ENCODE results near the gene NMU.
A peak's percentile ranks its signal among the peaks of the same experiment; 100 is the strongest.
"Not testable (repeated sequence)": the region's sequence is repeated elsewhere in the genome, so short reads cannot be mapped to it uniquely, and the experiment has no call there.

Gene NMU

GRCh38 chr4:55625835-55626234 is 10.3 kb downstream of the NMU start:
- FAIRE-seq (no peak), DNase-seq (ENCODE audit: low spot score) (no peak)

- not testable (repeated sequence) for FAIRE-seq; DNase-seq (ENCODE audit: low spot score)
Observed at GRCh38 chr4:55624063-55624462, 12.0 kb downstream of the NMU start.

- FAIRE-seq: no peak
- no peak for DNase-seq (ENCODE audit: low spot score)
Observed at GRCh38 chr4:55618546-55619143, 17.5 kb downstream of the NMU start.

GRCh38 chr4:55617587-55618197 is 18.4 kb downstream of the NMU start:
- no peak for FAIRE-seq
- DNase-seq (ENCODE audit: low spot score): no peak

- no peak for DNase-seq (ENCODE audit: low spot score)
- no peak for FAIRE-seq
Observed at GRCh38 chr4:55615008-55615407, 21.1 kb downstream of the NMU start.

- no peak for FAIRE-seq
- no peak for DNase-seq (ENCODE audit: low spot score)
Observed at GRCh38 chr4:55613621-55614020, 22.5 kb downstream of the NMU start.

GRCh38 chr4:55612341-55612740 is 23.8 kb downstream of the NMU start:
- FAIRE-seq: no peak
- no peak for DNase-seq (ENCODE audit: low spot score)

GRCh38 chr4:55611358-55612059 is 24.6 kb downstream of the NMU start:
- FAIRE-seq: peak; percentile 17
- DNase-seq (ENCODE audit: low spot score): no peak

GRCh38 chr4:55610381-55610780 is 25.7 kb downstream of the NMU start:
- no peak for FAIRE-seq

GRCh38 chr4:55609393-55609866 is 26.7 kb downstream of the NMU start:
- DNase-seq (ENCODE audit: low spot score) (peak; percentile 33), FAIRE-seq (peak; percentile 50)

More at GRCh38 chr4:55610381-55610780, 25.7 kb downstream of the NMU start:
- no peak for DNase-seq (ENCODE audit: low spot score)

- FAIRE-seq (no peak), DNase-seq (ENCODE audit: low spot score) (no peak)
Observed at GRCh38 chr4:55608591-55608990, 27.5 kb downstream of the NMU start.

- DNase-seq (ENCODE audit: low spot score): no peak
- no peak for FAIRE-seq
Observed at GRCh38 chr4:55604996-55605395, 31.1 kb downstream of the NMU start.

GRCh38 chr4:55600640-55601039 is 35.5 kb downstream of the NMU start:
- FAIRE-seq: no peak
- no peak for DNase-seq (ENCODE audit: low spot score)

GRCh38 chr4:55598641-55599040 is 37.5 kb downstream of the NMU start:
- DNase-seq (ENCODE audit: low spot score) (no peak), FAIRE-seq (no peak)

- DNase-seq (ENCODE audit: low spot score) (no peak), FAIRE-seq (no peak)
Observed at GRCh38 chr4:55592014-55592413, 44.1 kb downstream of the NMU start, which contains the start of gene PDCL2. PDCL2 (minus strand) TSS chr4:55592245; CDS start chr4:55592109, 136 bp downstream.

GRCh38 chr4:55588160-55588559 is 47.9 kb downstream of the NMU start:
- FAIRE-seq: peak; percentile 62
- no peak for DNase-seq (ENCODE audit: low spot score)

- DNase-seq (ENCODE audit: low spot score); FAIRE-seq: not testable (repeated sequence)
Observed at GRCh38 chr4:55582773-55583172, 53.3 kb downstream of the NMU start.

GRCh38 chr4:55578341-55579010 is 57.6 kb downstream of the NMU start:
- FAIRE-seq (no peak), DNase-seq (ENCODE audit: low spot score) (no peak)

- no peak for FAIRE-seq
- DNase-seq (ENCODE audit: low spot score): no peak
Observed at GRCh38 chr4:55575513-55575912, 60.6 kb downstream of the NMU start.

- no peak for DNase-seq (ENCODE audit: low spot score)
- FAIRE-seq: no peak
Observed at GRCh38 chr4:55574252-55574651, 61.8 kb downstream of the NMU start.

GRCh38 chr4:55571806-55572205 is 64.3 kb downstream of the NMU start:
- no peak for FAIRE-seq
- DNase-seq (ENCODE audit: low spot score): no peak

Data from urothelium cell line (cell line).